ENCODE results near the gene ZDHHC14. TPM values are rescaled to one million over a fixed set of nuclear protein-coding genes. Genes with fewer than 3 reads are reported as not detected.

The ZDHHC14 gene
- total RNA-seq, 4 donors from 2014 or later: 6.5 to 10.4 (median 8.0) TPM

GRCh38 chr6:157531169-157531985 is 150.4 kb downstream of the ZDHHC14 start:
- TF ChIP-seq CTCF (IDR thresholded peaks at IDR 0.05; ENCODE audit: low read depth): no peak

DNA sequence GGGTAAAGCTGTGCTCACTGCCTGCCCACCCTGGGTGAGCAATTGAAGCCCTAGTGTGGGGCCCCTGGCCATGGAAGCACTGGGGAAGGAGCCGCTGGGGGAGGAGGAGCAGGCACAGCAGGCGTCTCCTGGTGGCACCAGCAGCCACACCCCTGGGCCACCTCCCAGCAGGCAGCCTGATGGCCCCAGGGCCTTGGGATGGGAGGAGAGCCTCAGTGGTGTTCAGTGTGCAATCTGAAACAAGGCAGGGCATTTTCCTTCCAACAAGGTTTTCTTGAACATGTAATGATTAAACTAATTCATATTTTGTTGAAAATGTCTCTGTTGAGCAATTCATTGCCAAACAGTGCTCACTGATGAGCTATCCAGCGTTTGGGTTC is 151.0 kb downstream of the ZDHHC14 start:
- TF ChIP-seq CTCF (IDR thresholded peaks at IDR 0.05; ENCODE audit: low read depth): no peak

- TF ChIP-seq CTCF (IDR thresholded peaks at IDR 0.05; ENCODE audit: low read depth): no peak
These were observed 152.3 kb downstream of the ZDHHC14 start for GRCh38 chr6:157533048-157533871.

DNA sequence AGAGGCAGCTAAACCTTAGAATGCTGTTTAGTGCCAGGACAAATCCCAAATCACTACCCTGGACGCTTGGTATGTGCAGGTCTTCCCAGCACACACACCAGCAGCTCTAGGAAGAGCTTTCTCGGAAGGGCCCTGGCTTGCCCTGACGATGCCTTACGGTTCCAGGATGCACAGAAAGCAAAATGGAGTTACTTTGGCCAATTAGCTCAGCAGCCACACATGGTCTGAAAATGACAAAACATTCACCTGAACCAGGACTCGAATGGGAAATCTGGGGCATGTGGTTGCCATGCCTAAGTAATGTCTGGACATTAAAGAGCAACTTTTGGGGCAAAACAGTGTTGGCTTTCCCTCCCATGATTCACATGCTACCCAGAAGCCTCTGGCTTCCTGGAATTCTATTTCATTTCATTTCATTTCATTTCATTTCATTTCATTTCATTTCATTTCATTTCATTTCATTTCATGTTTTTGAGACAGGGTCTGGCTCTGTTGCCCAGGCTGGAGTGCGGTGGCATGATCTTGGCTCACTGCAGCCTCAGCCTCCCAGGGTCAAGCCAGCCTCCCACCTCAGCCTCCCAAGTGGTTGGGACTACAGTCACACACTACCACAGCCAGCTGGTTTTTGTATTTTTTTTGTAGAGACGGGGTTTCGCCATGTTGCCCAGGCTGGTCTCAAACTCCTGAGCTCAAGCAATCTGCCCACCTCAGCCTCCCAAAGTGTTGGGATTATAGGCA is 153.3 kb downstream of the ZDHHC14 start:
- no peak for TF ChIP-seq CTCF (IDR thresholded peaks at IDR 0.05; ENCODE audit: low read depth)

GRCh38 chr6:157534977-157535339 is 154.0 kb downstream of the ZDHHC14 start:
- TF ChIP-seq CTCF (IDR thresholded peaks at IDR 0.05; ENCODE audit: low read depth): no peak

DNA sequence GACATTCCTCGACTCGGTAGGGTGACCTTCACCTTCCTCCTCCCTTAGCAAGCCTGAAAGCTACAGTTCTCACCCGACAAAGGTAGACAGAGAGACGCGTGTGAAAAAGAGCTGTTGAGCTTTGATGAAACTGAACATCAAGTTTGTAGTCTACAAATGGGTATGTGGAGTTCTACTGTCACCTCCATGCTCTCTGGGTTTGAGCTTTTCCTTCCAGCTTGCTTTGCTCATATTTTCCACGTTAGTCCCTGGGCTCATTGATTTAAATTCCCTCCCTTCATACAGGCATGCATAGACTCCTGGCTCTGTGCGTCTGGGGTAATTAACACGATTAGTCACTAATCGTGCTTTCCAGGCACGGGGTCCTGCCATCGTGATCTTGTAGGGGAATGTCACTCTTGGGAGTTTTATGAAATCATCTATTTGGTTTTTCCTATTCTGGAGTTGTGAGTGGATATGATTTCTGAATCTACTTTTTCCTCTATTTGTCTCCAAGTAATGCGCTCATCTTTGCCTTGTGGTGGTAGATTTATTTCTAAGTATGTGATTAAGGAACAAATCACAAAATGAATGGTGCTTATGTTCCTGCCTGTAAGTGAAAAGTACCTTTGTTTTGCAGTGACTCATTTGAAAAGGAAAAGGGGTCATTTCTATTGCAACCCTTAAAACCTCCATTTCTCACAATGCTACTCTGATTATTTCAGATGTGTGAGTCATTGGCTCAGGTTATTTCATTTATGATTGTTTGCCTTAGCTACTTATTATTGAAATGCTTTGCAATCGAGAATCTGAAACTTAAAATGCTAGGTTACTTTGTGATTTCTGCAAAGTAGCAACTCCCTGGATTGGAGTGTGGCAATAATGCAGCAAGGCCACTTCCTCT is 154.6 kb downstream of the ZDHHC14 start:
- no peak for TF ChIP-seq CTCF (IDR thresholded peaks at IDR 0.05; ENCODE audit: low read depth)
